Thoracic aorta endothelial cell (primary cell): Measurements from ENCODE around the gene OR7E24. TPM values are rescaled to one million over a fixed set of nuclear protein-coding genes. Genes with fewer than 3 reads are reported as not detected.

Experiments
- total RNA-seq: library from RNA; depleted of rRNA; stranded (reverse); fragments of >200 nt; gene quantifications from 2 replicates; pipeline ENCODE4 v1.2.3, GENCODE V29; 2012

The OR7E24 gene
- not detected in 2 replicates for total RNA-seq

DNA sequence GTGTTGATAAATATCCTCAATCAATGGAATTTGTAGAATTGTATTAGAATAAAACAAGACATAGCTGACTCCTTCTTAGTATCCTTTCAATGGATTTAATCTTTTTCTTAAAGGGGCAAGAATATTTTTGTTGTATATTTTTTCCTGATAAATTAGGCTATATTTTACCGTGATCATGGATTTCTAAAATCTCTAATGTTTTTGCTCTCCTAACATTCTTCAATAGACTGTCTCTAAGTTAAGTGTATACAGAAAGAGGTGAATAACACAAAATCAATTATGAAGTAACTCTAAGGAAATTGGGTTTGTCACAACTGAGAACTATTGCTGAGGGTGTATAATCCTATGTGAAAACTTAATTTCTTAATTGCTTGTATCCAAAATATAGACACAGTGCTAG, at the start of gene OR7E24:
Gene OR7E24 (plus strand): TSS at position 301 of the 400 bp plus-strand sequence. CDS start 114 bp downstream, outside the sequence.

DNA sequence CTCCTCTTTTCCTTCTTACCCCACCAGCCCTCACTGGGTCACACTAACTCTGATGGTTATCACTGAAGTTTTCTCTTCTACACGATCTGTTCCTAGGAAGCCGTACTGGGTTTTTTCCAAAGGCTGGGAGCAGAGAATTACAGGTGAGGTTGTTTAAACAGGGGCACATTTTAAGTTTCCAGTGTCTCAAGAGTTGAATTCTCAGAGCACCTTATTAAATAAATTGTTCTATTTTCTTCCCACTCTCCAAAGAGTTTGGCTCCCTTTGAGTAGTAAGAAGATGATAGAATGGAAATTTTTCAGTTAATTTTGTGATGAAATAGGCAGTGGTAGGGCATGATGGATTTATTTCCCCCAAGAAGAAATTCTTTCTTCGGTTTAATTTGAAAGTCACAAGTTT, 31.2 kb upstream of the OR7E24 start, which contains the start of gene OR7D4:
Gene OR7D4 (minus strand): TSS at position 101 of the 400 bp plus-strand sequence. CDS start 4,752 bp downstream, outside the sequence.

Other genes with a start within 250 kb of the OR7E24 start
- not detected in 2 replicates for gene MUC16, start 240.5 kb upstream of the OR7E24 start, total RNA-seq
- gene OR1M1, start 163.9 kb upstream of the OR7E24 start, total RNA-seq, result not detected in 2 replicates
- 0.14 TPM in 1 of 2 replicates, not detected in the other for gene OR7G2, start 143.5 kb upstream of the OR7E24 start, total RNA-seq
- gene OR7G1, start 135.2 kb upstream of the OR7E24 start, total RNA-seq, result not detected in 2 replicates
- not detected in 2 replicates for gene OR7G3, start 124.0 kb upstream of the OR7E24 start, total RNA-seq
- gene ZNF317, start 110.5 kb upstream of the OR7E24 start, total RNA-seq, result 23.0 and 25.1 TPM in 2 replicates
- gene OR7D2, start 72.0 kb upstream of the OR7E24 start, total RNA-seq, result 0.22 and 0.27 TPM in 2 replicates
- gene OR7D4, start 31.3 kb upstream of the OR7E24 start, total RNA-seq, result not detected in 2 replicates
- gene ZNF699, start 58.9 kb downstream of the OR7E24 start, total RNA-seq, result 6.0 and 7.7 TPM in 2 replicates
- gene ZNF559, start 73.2 kb downstream of the OR7E24 start, total RNA-seq, result 16.4 and 17.4 TPM in 2 replicates
- 0.65 and 0.66 TPM in 2 replicates for gene ZNF177, start 112.1 kb downstream of the OR7E24 start, total RNA-seq
- 13.2 and 15.7 TPM in 2 replicates for gene ZNF266, start 184.6 kb downstream of the OR7E24 start, total RNA-seq
- 0.07 and 0.27 TPM in 2 replicates for gene ZNF560, start 247.7 kb downstream of the OR7E24 start, total RNA-seq